ENCODE measurements around the gene GFPT1. TPM values are rescaled to one million over a fixed set of nuclear protein-coding genes. Genes with fewer than 3 reads are reported as not detected.

The GFPT1 gene
- total and polyA plus RNA-seq, 2 donors from 2014 or later, result 9.5 to 43.1 TPM

DNA sequence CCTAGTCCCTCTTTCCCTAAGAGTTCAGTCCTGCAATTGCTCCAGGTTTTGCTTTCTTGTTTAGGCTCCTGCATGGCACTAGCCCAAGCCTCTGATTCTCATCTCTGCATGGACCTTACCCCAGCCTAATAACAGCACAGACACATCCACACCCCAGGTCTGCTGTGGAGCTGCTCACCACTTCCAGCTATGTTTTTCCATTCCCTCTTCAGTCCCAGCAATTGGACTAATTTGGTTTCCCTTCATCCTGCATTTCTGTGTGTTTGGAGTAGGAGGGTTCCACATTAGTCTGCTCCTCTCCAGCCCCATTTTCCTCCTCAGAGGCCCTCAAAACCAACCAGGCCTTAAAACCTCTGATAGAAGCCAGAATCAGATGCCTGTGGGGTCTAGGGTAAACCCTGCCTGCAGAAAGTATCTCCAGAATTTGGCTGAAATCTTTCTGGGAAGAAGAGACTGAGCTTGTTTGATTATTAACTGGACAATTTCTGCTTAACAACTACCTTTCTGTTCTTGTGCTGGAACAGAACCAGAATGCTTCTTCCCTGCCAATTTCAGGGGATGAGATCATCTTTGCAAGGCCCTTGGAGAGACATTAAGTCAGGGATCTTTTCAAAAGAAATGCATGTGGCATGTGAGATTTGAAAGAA is 95.9 kb downstream of the GFPT1 start:
- Histone ChIP-seq H3K4me1 (ENCODE audit: control insufficient read depth in 2 of 3, insufficient read depth in 2 of 3, low read depth in 1 of 3, low read length in 3 of 3) (no peaks in the 10 kb centered on the region), H3K9me3 (ENCODE audit: control insufficient read depth in 2 of 3, insufficient read depth in 1 of 3, low read length in 3 of 3) (no peaks in the 10 kb centered on the region), H3K27me3 (ENCODE audit: control insufficient read depth, insufficient read depth, low read length) (no peaks in the 10 kb centered on the region), H3K27ac (ENCODE audit: low read depth in 2 of 2, low read length in 2 of 2) (no peak overlapping the region), H3K4me3 (ENCODE audit: low read length in 3 of 3) (no peak overlapping the region), H3K9ac (ENCODE audit: low read length in 3 of 3) (no peak overlapping the region), H3K36me3 (ENCODE audit: control insufficient read depth in 2 of 3, insufficient read depth in 3 of 3, low read length in 3 of 3) (no peaks in the 10 kb centered on the region)
- TF ChIP-seq, protein P1, sequence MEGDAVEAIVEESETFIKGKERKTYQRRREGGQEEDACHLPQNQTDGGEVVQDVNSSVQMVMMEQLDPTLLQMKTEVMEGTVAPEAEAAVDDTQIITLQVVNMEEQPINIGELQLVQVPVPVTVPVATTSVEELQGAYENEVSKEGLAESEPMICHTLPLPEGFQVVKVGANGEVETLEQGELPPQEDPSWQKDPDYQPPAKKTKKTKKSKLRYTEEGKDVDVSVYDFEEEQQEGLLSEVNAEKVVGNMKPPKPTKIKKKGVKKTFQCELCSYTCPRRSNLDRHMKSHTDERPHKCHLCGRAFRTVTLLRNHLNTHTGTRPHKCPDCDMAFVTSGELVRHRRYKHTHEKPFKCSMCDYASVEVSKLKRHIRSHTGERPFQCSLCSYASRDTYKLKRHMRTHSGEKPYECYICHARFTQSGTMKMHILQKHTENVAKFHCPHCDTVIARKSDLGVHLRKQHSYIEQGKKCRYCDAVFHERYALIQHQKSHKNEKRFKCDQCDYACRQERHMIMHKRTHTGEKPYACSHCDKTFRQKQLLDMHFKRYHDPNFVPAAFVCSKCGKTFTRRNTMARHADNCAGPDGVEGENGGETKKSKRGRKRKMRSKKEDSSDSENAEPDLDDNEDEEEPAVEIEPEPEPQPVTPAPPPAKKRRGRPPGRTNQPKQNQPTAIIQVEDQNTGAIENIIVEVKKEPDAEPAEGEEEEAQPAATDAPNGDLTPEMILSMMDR (IDR thresholded peaks at IDR 0.05; ENCODE audit: borderline replicate concordance, extremely low read depth, insufficient read depth), result no peak
- intact Hi-C loops (cut with DNase I), result no loop called here
- FAIRE-seq (no peak), DNase-seq (no peak)

DNA sequence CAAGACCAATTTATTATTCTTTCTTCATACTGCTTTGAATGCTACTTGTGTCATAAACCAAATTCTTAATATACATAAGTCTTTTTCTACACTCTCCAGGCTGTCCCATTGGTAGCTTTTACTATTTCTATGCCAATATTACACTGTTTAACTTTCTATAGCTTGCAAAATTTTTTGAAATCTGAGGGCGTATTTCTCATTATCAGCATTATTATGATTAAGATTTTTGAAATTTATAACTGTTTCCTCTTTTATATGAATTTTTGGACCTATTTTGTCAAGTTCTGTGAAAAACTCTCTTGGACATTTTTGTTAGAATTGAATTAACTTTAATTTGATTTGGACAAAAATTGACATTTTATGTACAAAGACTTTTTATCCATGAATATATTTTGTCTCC is 98.6 kb downstream of the GFPT1 start:
- FAIRE-seq, result no peak
- TF ChIP-seq, protein P1 (IDR thresholded peaks at IDR 0.05; ENCODE audit: borderline replicate concordance, extremely low read depth, insufficient read depth), result no peak
- Histone ChIP-seq H3K4me3 (ENCODE audit: low read length in 3 of 3) (no peak overlapping the region), H3K36me3 (ENCODE audit: control insufficient read depth in 2 of 3, insufficient read depth in 3 of 3, low read length in 3 of 3) (no peaks in the 10 kb centered on the region), H3K9me3 (ENCODE audit: control insufficient read depth in 2 of 3, insufficient read depth in 1 of 3, low read length in 3 of 3) (no peaks in the 10 kb centered on the region), H3K4me1 (ENCODE audit: control insufficient read depth in 2 of 3, insufficient read depth in 2 of 3, low read depth in 1 of 3, low read length in 3 of 3) (no peaks in the 10 kb centered on the region), H3K27me3 (ENCODE audit: control insufficient read depth, insufficient read depth, low read length) (no peaks in the 10 kb centered on the region), H3K27ac (ENCODE audit: low read depth in 2 of 2, low read length in 2 of 2) (no peak overlapping the region), H3K9ac (ENCODE audit: low read length in 3 of 3) (no peak overlapping the region)
- intact Hi-C loops (cut with DNase I), result no loop called here
- DNase-seq, result no peak

DNA sequence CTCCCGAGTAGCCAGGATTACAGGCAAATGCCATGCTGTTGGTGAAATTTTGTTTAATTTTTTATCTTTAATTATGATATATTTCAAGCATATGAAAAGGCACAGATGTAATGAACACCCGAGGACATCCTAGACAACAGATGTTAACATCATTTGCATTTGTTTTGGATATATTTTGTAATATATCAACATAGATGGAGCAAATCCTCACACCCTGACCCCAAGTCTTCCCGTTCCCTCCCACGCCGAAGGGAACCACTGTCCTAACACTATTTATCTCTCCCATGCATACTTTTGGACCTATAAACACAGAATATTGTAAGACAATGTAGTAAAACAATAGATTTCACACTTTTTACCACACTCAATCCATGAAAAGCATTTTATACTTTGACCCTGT is 99.5 kb downstream of the GFPT1 start:
- Histone ChIP-seq H3K9ac (ENCODE audit: low read length in 3 of 3) (no peak overlapping the region), H3K9me3 (ENCODE audit: control insufficient read depth in 2 of 3, insufficient read depth in 1 of 3, low read length in 3 of 3) (no peaks in the 10 kb centered on the region), H3K27ac (ENCODE audit: low read depth in 2 of 2, low read length in 2 of 2) (no peak overlapping the region), H3K36me3 (ENCODE audit: control insufficient read depth in 2 of 3, insufficient read depth in 3 of 3, low read length in 3 of 3) (no peaks in the 10 kb centered on the region), H3K4me3 (ENCODE audit: low read length in 3 of 3) (no peak overlapping the region), H3K4me1 (ENCODE audit: control insufficient read depth in 2 of 3, insufficient read depth in 2 of 3, low read depth in 1 of 3, low read length in 3 of 3) (no peaks in the 10 kb centered on the region), H3K27me3 (ENCODE audit: control insufficient read depth, insufficient read depth, low read length) (no peaks in the 10 kb centered on the region)
- FAIRE-seq, result no peak
- intact Hi-C loops (cut with DNase I), result no loop called here
- TF ChIP-seq, protein P1 (IDR thresholded peaks at IDR 0.05; ENCODE audit: borderline replicate concordance, extremely low read depth, insufficient read depth), result no peak
- DNase-seq, result no peak
